Measurements from ENCODE around the gene PIM2.

The PIM2 gene

GRCh38 chrX:48923771-48924170, 4.9 kb upstream of the PIM2 start:
- no peak overlapping the region for H3K4me3 ChIP-seq (ENCODE audit: insufficient read depth, low read length, poor library complexity, severe bottlenecking)
- H3K79me2 ChIP-seq (ENCODE audit: insufficient read depth, low read length): no peaks in the 10 kb centered on the region
- H3K36me3 ChIP-seq (ENCODE audit: low read length): no peaks in the 10 kb centered on the region
- no peak overlapping the region for H3K27ac ChIP-seq (ENCODE audit: low read depth, low read length)
- H3F3A ChIP-seq (ENCODE audit: insufficient read depth): peaks cover 17% of the 10 kb centered on the region
- TF ChIP-seq CTCF (IDR thresholded peaks at IDR 0.05; ENCODE audit: insufficient read depth, low read length, poor library complexity, severe bottlenecking) (no peak), EZH2phosphoT487 (conservative IDR thresholded peaks at IDR 0.05; ENCODE audit: low read length) (no peak)
- H2AFZ ChIP-seq (ENCODE audit: low read depth, low read length, severe bottlenecking): no peak overlapping the region
- H3K27me3 ChIP-seq (ENCODE audit: low read length): no peaks in the 10 kb centered on the region
- no peaks in the 10 kb centered on the region for H3K9me3 ChIP-seq (ENCODE audit: insufficient read depth, low read length)
- no peak overlapping the region for H3K4me2 ChIP-seq (ENCODE audit: low read depth, low read length, poor library complexity, severe bottlenecking)
- no peak overlapping the region for H3K9ac ChIP-seq (ENCODE audit: low read length)
- H3K9me2 ChIP-seq (replicated peaks; ENCODE audit: insufficient read depth, low read length): no peaks in the 10 kb centered on the region
- H4K20me1 ChIP-seq (ENCODE audit: low read depth, low read length): no peaks in the 10 kb centered on the region

GRCh38 chrX:48920718-48921104, 1.9 kb upstream of the PIM2 start:
- H3K9me3 ChIP-seq (ENCODE audit: insufficient read depth, low read length): no peaks in the 10 kb centered on the region
- no peak overlapping the region for H2AFZ ChIP-seq (ENCODE audit: low read depth, low read length, severe bottlenecking)
- H3K9me2 ChIP-seq (replicated peaks; ENCODE audit: insufficient read depth, low read length): no peaks in the 10 kb centered on the region
- no peak overlapping the region for H3K4me3 ChIP-seq (ENCODE audit: insufficient read depth, low read length, poor library complexity, severe bottlenecking)
- TF ChIP-seq CTCF (IDR thresholded peaks at IDR 0.05; ENCODE audit: insufficient read depth, low read length, poor library complexity, severe bottlenecking) (no peak), EZH2phosphoT487 (conservative IDR thresholded peaks at IDR 0.05; ENCODE audit: low read length) (no peak)
- no peak overlapping the region for H3K9ac ChIP-seq (ENCODE audit: low read length)
- H3K4me2 ChIP-seq (ENCODE audit: low read depth, low read length, poor library complexity, severe bottlenecking): no peak overlapping the region
- no peaks in the 10 kb centered on the region for H4K20me1 ChIP-seq (ENCODE audit: low read depth, low read length)
- peaks cover 17% of the 10 kb centered on the region for H3F3A ChIP-seq (ENCODE audit: insufficient read depth)
- H3K27ac ChIP-seq (ENCODE audit: low read depth, low read length): peak overlapping the region; percentile 53; the same call in 1 of the 2 replicates
- no peaks in the 10 kb centered on the region for H3K27me3 ChIP-seq (ENCODE audit: low read length)
- no peaks in the 10 kb centered on the region for H3K36me3 ChIP-seq (ENCODE audit: low read length)
- peaks cover 19% of the 10 kb centered on the region for H3K79me2 ChIP-seq (ENCODE audit: insufficient read depth, low read length)

- TF ChIP-seq CTCF (IDR thresholded peaks at IDR 0.05; ENCODE audit: insufficient read depth, low read length, poor library complexity, severe bottlenecking) (no peak), EZH2phosphoT487 (conservative IDR thresholded peaks at IDR 0.05; ENCODE audit: low read length) (no peak)
- H4K20me1 ChIP-seq (ENCODE audit: low read depth, low read length): no peaks in the 10 kb centered on the region
- peaks cover 19% of the 10 kb centered on the region for H3K79me2 ChIP-seq (ENCODE audit: insufficient read depth, low read length)
- peaks cover 17% of the 10 kb centered on the region for H3F3A ChIP-seq (ENCODE audit: insufficient read depth)
- no peak overlapping the region for H3K4me2 ChIP-seq (ENCODE audit: low read depth, low read length, poor library complexity, severe bottlenecking)
- no peak overlapping the region for H2AFZ ChIP-seq (ENCODE audit: low read depth, low read length, severe bottlenecking)
- no peak overlapping the region for H3K9ac ChIP-seq (ENCODE audit: low read length)
- H3K9me2 ChIP-seq (replicated peaks; ENCODE audit: insufficient read depth, low read length): no peaks in the 10 kb centered on the region
- H3K9me3 ChIP-seq (ENCODE audit: insufficient read depth, low read length): no peaks in the 10 kb centered on the region
- no peaks in the 10 kb centered on the region for H3K27me3 ChIP-seq (ENCODE audit: low read length)
- no peak overlapping the region for H3K4me3 ChIP-seq (ENCODE audit: insufficient read depth, low read length, poor library complexity, severe bottlenecking)
- peak overlapping the region; percentile 53 for H3K27ac ChIP-seq (ENCODE audit: low read depth, low read length)
- H3K36me3 ChIP-seq (ENCODE audit: low read length): no peaks in the 10 kb centered on the region
Measured at GRCh38 chrX:48919947-48920717, 1.3 kb upstream of the PIM2 start.

Data from SU-DHL-6 (cell line).